ENCODE results near the gene FYN.
"Not testable (repeated sequence)": the region's sequence is repeated elsewhere in the genome, so short reads cannot be mapped to it uniquely, and the experiment has no call there.

The FYN gene

GRCh38 chr6:111639266-111639665 is 234.0 kb downstream of the FYN start:
- in situ Hi-C loops (cut with MboI; ENCODE audit: low pct_unique_long_range_greater_than_20kb, low sequenced_read_pairs, unreplicated experiment): no loop called here

DNA sequence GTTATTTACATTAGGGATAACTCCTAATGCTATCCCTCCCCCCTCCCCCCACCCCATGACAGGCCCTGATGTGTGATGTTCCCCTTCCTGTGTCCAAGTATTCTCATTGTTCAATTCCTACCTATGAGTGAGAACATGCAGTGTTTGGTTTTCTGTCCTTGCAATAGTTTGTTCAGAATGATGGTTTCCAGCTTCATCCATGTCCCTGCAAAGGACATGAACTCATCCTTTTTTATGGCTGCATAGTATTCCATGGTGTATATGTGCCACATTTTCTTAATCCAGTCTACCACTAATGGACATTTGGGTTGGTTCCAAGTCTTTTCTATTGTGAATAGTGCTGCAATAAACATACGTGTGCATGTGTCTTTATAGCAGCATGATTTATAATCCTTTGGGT is 238.3 kb downstream of the FYN start:
- DNase-seq (ENCODE audit: low spot score); in situ Hi-C loops (cut with MboI; ENCODE audit: low pct_unique_long_range_greater_than_20kb, low sequenced_read_pairs, unreplicated experiment): not testable (repeated sequence)

More at GRCh38 chr6:111639266-111639665, 234.0 kb downstream of the FYN start:
- DNase-seq (ENCODE audit: low spot score): no peak
- no peak for TF ChIP-seq CTCF (IDR thresholded peaks at IDR 0.05; ENCODE audit: extremely low read depth, insufficient read depth, missing control alignments)

GRCh38 chr6:111633822-111634221 is 239.4 kb downstream of the FYN start:
- in situ Hi-C loops (cut with MboI; ENCODE audit: low pct_unique_long_range_greater_than_20kb, low sequenced_read_pairs, unreplicated experiment): no loop called here
- TF ChIP-seq CTCF (IDR thresholded peaks at IDR 0.05; ENCODE audit: extremely low read depth, insufficient read depth, missing control alignments): no peak
- DNase-seq (ENCODE audit: low spot score): no peak

DNA sequence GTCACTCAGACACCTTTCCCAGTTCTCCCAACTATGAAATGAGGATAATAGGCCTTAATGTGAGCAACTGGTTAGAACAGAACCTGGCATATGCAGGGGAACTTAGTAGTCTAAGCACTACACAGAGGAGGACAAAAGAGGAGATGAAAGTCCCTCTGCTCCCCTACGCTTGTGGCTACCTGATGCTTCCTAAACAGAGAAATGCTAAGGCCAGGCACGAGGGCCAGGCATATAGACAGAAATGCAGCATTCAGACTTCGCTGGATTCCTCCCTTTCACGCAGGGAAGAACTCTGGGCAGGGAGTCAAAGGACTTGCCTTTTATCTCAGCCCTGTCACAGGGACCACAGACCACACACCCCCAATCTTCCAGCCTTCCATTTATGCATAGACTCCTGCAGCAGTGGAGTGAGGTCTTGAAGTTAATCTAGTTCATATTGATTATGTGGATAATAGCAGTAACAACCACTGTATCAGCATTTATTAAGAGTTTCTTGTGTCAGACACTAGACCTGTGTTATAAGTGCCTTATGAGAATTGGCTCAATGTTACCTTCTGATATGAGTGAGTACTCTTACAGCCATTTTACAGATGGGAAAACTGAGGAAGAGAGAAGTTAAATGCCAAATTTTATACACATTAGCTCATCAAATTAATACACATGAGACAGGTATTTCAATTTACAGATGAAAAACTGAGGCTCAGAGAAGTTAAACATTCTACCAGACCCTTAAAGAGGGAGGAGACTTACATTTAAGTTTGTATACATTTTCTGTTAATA is 240.6 kb downstream of the FYN start:
- TF ChIP-seq CTCF (IDR thresholded peaks at IDR 0.05; ENCODE audit: extremely low read depth, insufficient read depth, missing control alignments): no peak
- in situ Hi-C loops (cut with MboI; ENCODE audit: low pct_unique_long_range_greater_than_20kb, low sequenced_read_pairs, unreplicated experiment): no loop called here
- no peak for DNase-seq (ENCODE audit: low spot score)

GRCh38 chr6:111631903-111632460 is 241.3 kb downstream of the FYN start:
- DNase-seq (ENCODE audit: low spot score): no peak
- TF ChIP-seq CTCF (IDR thresholded peaks at IDR 0.05; ENCODE audit: extremely low read depth, insufficient read depth, missing control alignments): no peak

DNA sequence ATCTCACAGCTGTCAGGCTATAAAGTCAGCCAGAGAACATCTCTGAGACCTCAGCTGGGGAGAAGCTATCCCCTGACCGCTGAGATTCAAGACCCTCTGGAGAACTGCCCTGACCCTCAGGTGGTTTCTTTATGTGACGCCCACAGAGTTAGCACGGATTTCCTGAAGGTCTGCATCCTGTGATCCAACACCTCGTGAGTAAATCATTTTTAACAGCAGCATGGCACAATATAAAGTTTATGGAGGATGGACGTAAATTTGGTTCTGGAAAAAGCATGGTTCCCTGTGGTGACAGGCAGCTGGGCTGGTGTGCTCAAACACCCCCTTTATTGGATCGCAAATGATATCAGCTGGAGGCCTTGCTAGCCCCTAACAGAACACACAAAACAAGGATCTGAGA is 242.2 kb downstream of the FYN start:
- in situ Hi-C loops (cut with MboI; ENCODE audit: low pct_unique_long_range_greater_than_20kb, low sequenced_read_pairs, unreplicated experiment): no loop called here
- DNase-seq (ENCODE audit: low spot score): no peak
- no peak for TF ChIP-seq CTCF (IDR thresholded peaks at IDR 0.05; ENCODE audit: extremely low read depth, insufficient read depth, missing control alignments)

More at GRCh38 chr6:111631903-111632460, 241.3 kb downstream of the FYN start:
- in situ Hi-C loops (cut with MboI; ENCODE audit: low pct_unique_long_range_greater_than_20kb, low sequenced_read_pairs, unreplicated experiment): no loop called here

GRCh38 chr6:111628142-111628850 is 245.0 kb downstream of the FYN start:
- DNase-seq (ENCODE audit: low spot score): no peak
- in situ Hi-C loops (cut with MboI; ENCODE audit: low pct_unique_long_range_greater_than_20kb, low sequenced_read_pairs, unreplicated experiment): no loop called here
- TF ChIP-seq CTCF (IDR thresholded peaks at IDR 0.05; ENCODE audit: extremely low read depth, insufficient read depth, missing control alignments): no peak
